Peyer's patch (tissue), 4 donors: ENCODE measurements around the gene PJA2. TPM values are rescaled to one million over a fixed set of nuclear protein-coding genes. Genes with fewer than 3 reads are reported as not detected.

Experiments used
- DNase-seq, 3 donors: peaks; one replicate each; pipeline ENCODE4 v3.0.0-alpha.2; 2017 to 2019
- H3K27ac ChIP-seq, 4 donors: fragments of 200-600 bp; sonication (generic); one replicate each; pipeline ENCODE4 v1.5.1; 2016 to 2019
- H3K27me3 ChIP-seq, 2 donors: fragments of 200-600 bp; sonication (generic); one replicate each; pipeline ENCODE4 v1.5.1; 2019
- H3K36me3 ChIP-seq, 3 donors: fragments of 200-600 bp; sonication (generic); one replicate each; pipeline ENCODE4 v1.5.1; 2016 to 2019
- H3K4me1 ChIP-seq, 4 donors: fragments of 200-600 bp; sonication (generic); one replicate each; pipeline ENCODE4 v1.5.1; 2016 to 2019
- H3K4me3 ChIP-seq, 4 donors: fragments of 200-600 bp; sonication (generic); 1 replicate in 3 of 4; 2 replicates in 1 of 4; pipeline ENCODE4 v1.5.1; 2016 to 2019; ENCODE audit warnings: mild to moderate bottlenecking in 1 of 4
- H3K9me3 ChIP-seq, 4 donors: fragments of 200-600 bp; sonication (generic); one replicate each; pipeline ENCODE4 v1.5.1; 2016 to 2019; ENCODE audit warnings: mild to moderate bottlenecking in 1 of 4
- CTCF ChIP-seq, 6 experiments: fragments of 450-650 bp in 4 of 6; fragments of 200-600 bp in 2 of 6; sonication (generic) in 1 of 6; IDR thresholded peaks; one replicate each; pipeline ENCODE4 v1.5.1; 2017 to 2019; ENCODE audit warnings: antibody characterized with exemption in 6 of 6, mild to moderate bottlenecking in 3 of 6, moderate library complexity in 1 of 6
- POLR2A ChIP-seq, 2 donors: fragments of 450-650 bp; IDR thresholded peaks; one replicate each; pipeline ENCODE4 v1.5.1; 2017; ENCODE audit warnings: antibody characterized with exemption in 2 of 2, mild to moderate bottlenecking in 2 of 2, moderate library complexity in 2 of 2
- total RNA-seq, 4 donors: library from RNA; depleted of rRNA; stranded (reverse); fragments of >200 nt; gene quantifications; one replicate each; pipeline ENCODE4 v1.1.0, GENCODE V29; 2016

Gene PJA2
- total RNA-seq, 4 donors from 2014 or later: 40.6 to 68.5 (median 51.6) TPM

GRCh38 chr5:109373932-109374331, 35.8 kb downstream of the PJA2 start:
- Histone ChIP-seq H3K9me3 (no peaks in the 10 kb centered on the region), H3K27ac (no peak overlapping the region), H3K36me3 (peaks cover 0 to 27% (median 0%) of the 10 kb centered on the region in 3 donors), H3K4me3 (no peak overlapping the region), H3K4me1 (no peaks in the 10 kb centered on the region), H3K27me3 (no peaks in the 10 kb centered on the region)
- TF ChIP-seq POLR2A (IDR thresholded peaks at IDR 0.05): no peak
- TF ChIP-seq CTCF (IDR thresholded peaks at IDR 0.05): no peak
- no peak for DNase-seq

GRCh38 chr5:109370343-109370742, 39.4 kb downstream of the PJA2 start:
- Histone ChIP-seq H3K4me3 (no peak overlapping the region), H3K27ac (no peak overlapping the region), H3K9me3 (no peaks in the 10 kb centered on the region), H3K27me3 (no peaks in the 10 kb centered on the region), H3K36me3 (peaks cover 0 to 32% (median 0%) of the 10 kb centered on the region in 3 donors), H3K4me1 (no peaks in the 10 kb centered on the region)
- no peak for DNase-seq
- TF ChIP-seq POLR2A (IDR thresholded peaks at IDR 0.05): no peak
- no peak for TF ChIP-seq CTCF (IDR thresholded peaks at IDR 0.05)

- no peaks in the 10 kb centered on the region for H3K27me3 ChIP-seq
- no peaks in the 10 kb centered on the region for H3K4me1 ChIP-seq
- H3K4me3 ChIP-seq: no peak overlapping the region
- TF ChIP-seq POLR2A (IDR thresholded peaks at IDR 0.05): no peak
- TF ChIP-seq CTCF (IDR thresholded peaks at IDR 0.05): no peak
- H3K36me3 ChIP-seq: peaks cover 0 to 57% (median 0%) of the 10 kb centered on the region in 3 donors
- DNase-seq: no peak
- no peak overlapping the region for H3K27ac ChIP-seq
- H3K9me3 ChIP-seq: no peaks in the 10 kb centered on the region
Measured at GRCh38 chr5:109365653-109366052, 44.1 kb downstream of the PJA2 start.

- H3K36me3 ChIP-seq: peaks cover 0 to 58% (median 0%) of the 10 kb centered on the region in 3 donors
- no peaks in the 10 kb centered on the region for H3K4me1 ChIP-seq
- no peak for DNase-seq
- H3K27ac ChIP-seq: no peak overlapping the region
- H3K9me3 ChIP-seq: no peaks in the 10 kb centered on the region
- H3K27me3 ChIP-seq: no peaks in the 10 kb centered on the region
- no peak overlapping the region for H3K4me3 ChIP-seq
- TF ChIP-seq POLR2A (IDR thresholded peaks at IDR 0.05): no peak
- no peak for TF ChIP-seq CTCF (IDR thresholded peaks at IDR 0.05)
Measured at GRCh38 chr5:109364977-109365376, 44.8 kb downstream of the PJA2 start.

GRCh38 chr5:109359642-109360041, 50.1 kb downstream of the PJA2 start:
- Histone ChIP-seq H3K9me3 (no peaks in the 10 kb centered on the region), H3K27ac (no peak overlapping the region), H3K4me1 (no peaks in the 10 kb centered on the region), H3K36me3 (peaks cover 0 to 53% (median 0%) of the 10 kb centered on the region in 3 donors), H3K27me3 (no peaks in the 10 kb centered on the region), H3K4me3 (no peak overlapping the region)
- DNase-seq: no peak
- TF ChIP-seq CTCF (IDR thresholded peaks at IDR 0.05): no peak
- TF ChIP-seq POLR2A (IDR thresholded peaks at IDR 0.05): no peak

- TF ChIP-seq POLR2A (IDR thresholded peaks at IDR 0.05) (no peak), CTCF (IDR thresholded peaks at IDR 0.05) (no peak)
- H3K4me3 ChIP-seq: no peak overlapping the region
- H3K27me3 ChIP-seq: no peaks in the 10 kb centered on the region
- no peak for DNase-seq
- H3K27ac ChIP-seq: no peak overlapping the region
- H3K4me1 ChIP-seq: no peaks in the 10 kb centered on the region
- H3K36me3 ChIP-seq: peaks cover 0 to 49% (median 0%) of the 10 kb centered on the region in 3 donors
- no peaks in the 10 kb centered on the region for H3K9me3 ChIP-seq
Measured at GRCh38 chr5:109357807-109358206, 52.0 kb downstream of the PJA2 start.
